DMS114 treated with DMSO at 0.1 percent for 48 hours (cell line): ENCODE results near the gene TMEM190.
A peak's percentile ranks its signal among the peaks of the same experiment; 100 is the strongest.

Source experiments
- DNase-seq: peaks from one replicate; lab custom pipeline; 2025; ENCODE audit not compliant: unreplicated experiment; lab: John Stamatoyannopoulos, UW

Gene TMEM190

GRCh38 chr19:55350620-55351315 lies 25.9 kb upstream of the TMEM190 start:
- DNase-seq: no peak

GRCh38 chr19:55352040-55352439 lies 24.6 kb upstream of the TMEM190 start:
- no peak for DNase-seq

- no peak for DNase-seq
Measured at GRCh38 chr19:55352549-55353145, 24.0 kb upstream of the TMEM190 start.

GRCh38 chr19:55353356-55353802 lies 23.2 kb upstream of the TMEM190 start:
- no peak for DNase-seq

GRCh38 chr19:55353803-55354697 lies 22.6 kb upstream of the TMEM190 start:
- peak; percentile 66 for DNase-seq

GRCh38 chr19:55354698-55355212 lies 21.9 kb upstream of the TMEM190 start, which contains the start of gene COX6B2:
COX6B2 (minus strand) TSS chr19:55354719; CDS start chr19:55354521, 198 bp downstream.
- DNase-seq: no peak

- DNase-seq: no peak
Measured at GRCh38 chr19:55355213-55355821, 21.3 kb upstream of the TMEM190 start.

GRCh38 chr19:55358493-55358892 lies 18.1 kb upstream of the TMEM190 start:
- no peak for DNase-seq

- no peak for DNase-seq
Measured at GRCh38 chr19:55358943-55359908, 17.4 kb upstream of the TMEM190 start.

- no peak for DNase-seq
Measured at GRCh38 chr19:55360902-55361301, 15.7 kb upstream of the TMEM190 start.

- no peak for DNase-seq
Measured at GRCh38 chr19:55362174-55362989, 14.2 kb upstream of the TMEM190 start.

GRCh38 chr19:55362990-55363716 lies 13.5 kb upstream of the TMEM190 start, which contains the start of gene GARIN5B:
GARIN5B (minus strand) TSS chr19:55363260; CDS start chr19:55363066, 194 bp downstream.
- DNase-seq: no peak

- DNase-seq: no peak
Measured at GRCh38 chr19:55365245-55365644, 11.4 kb upstream of the TMEM190 start.

GRCh38 chr19:55365964-55366363 lies 10.7 kb upstream of the TMEM190 start:
- DNase-seq: no peak

GRCh38 chr19:55366790-55367189 lies 9.8 kb upstream of the TMEM190 start:
- DNase-seq: no peak

GRCh38 chr19:55368106-55368505 lies 8.5 kb upstream of the TMEM190 start:
- no peak for DNase-seq

GRCh38 chr19:55368701-55369563 lies 7.7 kb upstream of the TMEM190 start:
- DNase-seq: no peak
